ENCODE results near the gene HRK.

GRCh38 chr12:116891019-116891418 is 9.8 kb upstream of the HRK start:
- TF ChIP-seq POLR2A (IDR thresholded peaks at IDR 0.05) (no peak), EP300 (IDR thresholded peaks at IDR 0.05) (no peak), POLR2AphosphoS5 (IDR thresholded peaks at IDR 0.05) (no peak)
- TF ChIP-seq, protein P1, sequence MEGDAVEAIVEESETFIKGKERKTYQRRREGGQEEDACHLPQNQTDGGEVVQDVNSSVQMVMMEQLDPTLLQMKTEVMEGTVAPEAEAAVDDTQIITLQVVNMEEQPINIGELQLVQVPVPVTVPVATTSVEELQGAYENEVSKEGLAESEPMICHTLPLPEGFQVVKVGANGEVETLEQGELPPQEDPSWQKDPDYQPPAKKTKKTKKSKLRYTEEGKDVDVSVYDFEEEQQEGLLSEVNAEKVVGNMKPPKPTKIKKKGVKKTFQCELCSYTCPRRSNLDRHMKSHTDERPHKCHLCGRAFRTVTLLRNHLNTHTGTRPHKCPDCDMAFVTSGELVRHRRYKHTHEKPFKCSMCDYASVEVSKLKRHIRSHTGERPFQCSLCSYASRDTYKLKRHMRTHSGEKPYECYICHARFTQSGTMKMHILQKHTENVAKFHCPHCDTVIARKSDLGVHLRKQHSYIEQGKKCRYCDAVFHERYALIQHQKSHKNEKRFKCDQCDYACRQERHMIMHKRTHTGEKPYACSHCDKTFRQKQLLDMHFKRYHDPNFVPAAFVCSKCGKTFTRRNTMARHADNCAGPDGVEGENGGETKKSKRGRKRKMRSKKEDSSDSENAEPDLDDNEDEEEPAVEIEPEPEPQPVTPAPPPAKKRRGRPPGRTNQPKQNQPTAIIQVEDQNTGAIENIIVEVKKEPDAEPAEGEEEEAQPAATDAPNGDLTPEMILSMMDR (IDR thresholded peaks at IDR 0.05): no peak

Measured in stomach (tissue), 4 donors.